Pons (tissue), 1 donor: ENCODE measurements around the gene TTLL10.
"Not testable (repeated sequence)": the region's sequence is repeated elsewhere in the genome, so short reads cannot be mapped to it uniquely, and the experiment has no call there.

ENCODE experiments used
- DNase-seq: peaks from one replicate; pipeline ENCODE4 v3.0.0-alpha.2; 2016; ENCODE audit warnings: low spot score

The TTLL10 gene

GRCh38 chr1:1171546-1172340 is 1.9 kb upstream of the TTLL10 start:
- DNase-seq, result no peak

- no peak for DNase-seq
Measured at GRCh38 chr1:1173061-1173792, 453 bp upstream of the TTLL10 start.

GRCh38 chr1:1175221-1176062 is 1.8 kb downstream of the TTLL10 start:
- DNase-seq, result no peak

GRCh38 chr1:1176063-1176761 is 2.5 kb downstream of the TTLL10 start:
- not testable (repeated sequence) for DNase-seq

GRCh38 chr1:1176931-1177330 is 3.3 kb downstream of the TTLL10 start:
- no peak for DNase-seq

GRCh38 chr1:1177452-1178206 is 3.9 kb downstream of the TTLL10 start:
- no peak for DNase-seq

GRCh38 chr1:1178794-1179331 is 5.2 kb downstream of the TTLL10 start:
- DNase-seq, result no peak

- no peak for DNase-seq
Measured at GRCh38 chr1:1179346-1179982, 5.8 kb downstream of the TTLL10 start.

GRCh38 chr1:1179983-1180861 is 6.5 kb downstream of the TTLL10 start:
- DNase-seq, result no peak

- no peak for DNase-seq
Measured at GRCh38 chr1:1181129-1181937, 7.7 kb downstream of the TTLL10 start.

- no peak for DNase-seq
Measured at GRCh38 chr1:1181938-1182410, 8.3 kb downstream of the TTLL10 start.

GRCh38 chr1:1182491-1183220 is 9.0 kb downstream of the TTLL10 start:
- no peak for DNase-seq

- no peak for DNase-seq
Measured at GRCh38 chr1:1183221-1183747, 9.6 kb downstream of the TTLL10 start.

GRCh38 chr1:1183833-1184775 is 10.4 kb downstream of the TTLL10 start:
- DNase-seq, result no peak

- peak; percentile 56 for DNase-seq
Measured at GRCh38 chr1:1185101-1185765, 11.6 kb downstream of the TTLL10 start.

- no peak for DNase-seq
Measured at GRCh38 chr1:1187938-1188337, 14.3 kb downstream of the TTLL10 start.
